K562 (cell line): ENCODE results near the gene RNF224. TPM values are rescaled to one million over a fixed set of nuclear protein-coding genes. Genes with fewer than 3 reads are reported as not detected.
A peak's percentile ranks its signal among the peaks of the same experiment; 100 is the strongest.

Experiments used
- ARNT ChIP-seq, 2 experiments: fragments of 450-650 bp; IDR thresholded peaks; 2 replicates each; pipeline ENCODE4 v1.6.1; 2016; ENCODE audit warnings: mild to moderate bottlenecking in 1 of 2
- ATF1 ChIP-seq, 2 experiments: fragments of 450-650 bp in 1 of 2; IDR thresholded peaks; 2 replicates each; pipeline ENCODE4 v1.6.1; 2016; ENCODE audit warnings: missing compliant biosample characterization in 1 of 2, missing genetic modification characterization in 1 of 2
- FOSL1 ChIP-seq: fragments of 200-800 bp; sonication (Bioruptor generic); conservative IDR thresholded peaks from 2 replicates; pipeline ENCODE4 v1.6.1; 2016; ENCODE audit warnings: missing genetic modification characterization, missing compliant biosample characterization
- FOXA3 ChIP-seq, 2 experiments: fragments of 450-650 bp in 1 of 2; sonication (generic) in 1 of 2; formaldehyde crosslinking; IDR thresholded peaks in 1 of 2; conservative IDR thresholded peaks in 1 of 2; 2 replicates each; pipeline versions ENCODE4 v1.4.0 to v1.8.0; 2020 to 2022; ENCODE audit warnings: mild to moderate bottlenecking in 2 of 2, missing genetic modification reagents in 1 of 2
- FOXJ2 ChIP-seq: fragments of 200-800 bp; sonication (Bioruptor generic); IDR thresholded peaks from 2 replicates; pipeline ENCODE4 v1.6.1; 2016; ENCODE audit warnings: missing genetic modification characterization, missing compliant biosample characterization
- HDAC8 ChIP-seq: fragments of 450-650 bp; IDR thresholded peaks from 2 replicates; pipeline ENCODE4 v1.6.1; 2016; ENCODE audit warnings: mild to moderate bottlenecking, missing genetic modification characterization, moderate library complexity, missing compliant biosample characterization
- JUNB ChIP-seq: fragments of 450-650 bp; formaldehyde crosslinking; conservative IDR thresholded peaks from 2 replicates; pipeline ENCODE4 v1.4.0; 2020; ENCODE audit warnings: mild to moderate bottlenecking
- MIER1 ChIP-seq: fragments of 450-650 bp; IDR thresholded peaks from 2 replicates; pipeline ENCODE4 v1.6.1; 2016; ENCODE audit warnings: antibody characterized with exemption, mild to moderate bottlenecking, low read depth
- NCOA2 ChIP-seq, 2 experiments: fragments of 450-650 bp; IDR thresholded peaks; 2 replicates each; pipeline ENCODE4 v1.6.1; 2018; ENCODE audit warnings: mild to moderate bottlenecking in 2 of 2, moderate library complexity in 1 of 2; ENCODE audit not compliant: partially characterized antibody in 2 of 2
- NUFIP1 ChIP-seq: fragments of 450-650 bp; IDR thresholded peaks from 2 replicates; pipeline ENCODE4 v1.6.1; 2018; ENCODE audit not compliant: partially characterized antibody
- PHB2 ChIP-seq: fragments of 450-650 bp; IDR thresholded peaks from 2 replicates; pipeline ENCODE4 v1.6.1; 2017; ENCODE audit warnings: low read depth
- POLR2H ChIP-seq: IDR thresholded peaks from 2 replicates; pipeline ENCODE4 v1.6.1; 2016; ENCODE audit warnings: missing genetic modification characterization, low read depth, mild to moderate bottlenecking, control low read depth, missing compliant biosample characterization, moderate library complexity
- PURB ChIP-seq: sonication (generic); formaldehyde crosslinking; IDR thresholded peaks from 2 replicates; pipeline ENCODE4 v1.9.0; 2021; ENCODE audit warnings: low read depth, mild to moderate bottlenecking, missing genetic modification reagents
- U2AF1 ChIP-seq: fragments of 200-400 bp; formaldehyde crosslinking; optimal IDR thresholded peaks from 2 replicates; pipeline ENCODE3; 2017; ENCODE audit warnings: mild to moderate bottlenecking, low read depth, low read length, moderate library complexity
- XRCC3 ChIP-seq: fragments of 450-650 bp; IDR thresholded peaks from 2 replicates; pipeline ENCODE4 v1.6.1; 2017; ENCODE audit warnings: mild to moderate bottlenecking, moderate library complexity
- ZKSCAN1 ChIP-seq: fragments of 150-350 bp; IDR thresholded peaks from 2 replicates; pipeline ENCODE4 v1.6.1; 2016; ENCODE audit warnings: low read depth, low read length
- ZNF174 ChIP-seq: fragments of 250-450 bp; sonication (Bioruptor Pico); IDR thresholded peaks from 2 replicates; pipeline ENCODE4 v1.4.0; 2020; ENCODE audit warnings: mild to moderate bottlenecking
- ZNF589 ChIP-seq: fragments of 200-800 bp; sonication (Bioruptor generic); IDR thresholded peaks from 2 replicates; pipeline ENCODE4 v1.6.1; 2016; ENCODE audit warnings: low read depth, missing genetic modification characterization, missing compliant biosample characterization
- polyA plus RNA-seq, 8 experiments: library from polyadenylated mRNA; depleted of rRNA in 4 of 8; stranded (reverse) in 5 of 8; unstranded in 3 of 8; fragments of >200 nt; fragmentation: Nextera tagmentation in 2 of 8; fragmentation: Illumina TruSeq in 1 of 8; extraction: Ambion mirVana in 2 of 8; extraction: Trizol in 1 of 8; gene quantifications; 2 replicates each; pipeline versions ENCODE4 v1.2.1 to v1.2.3, GENCODE V29; 2011 to 2014; ENCODE audit warnings: inconsistent platforms in 1 of 8, missing spikeins in 1 of 8
- total RNA-seq, 7 experiments: library from RNA; depleted of rRNA in 6 of 7; stranded (reverse); fragments of >200 nt in 6 of 7; fragmentation: Illumina TruSeq in 2 of 7; extraction: Trizol in 2 of 7; gene quantifications; 2 replicates each; pipeline versions ENCODE4 v1.2.1 to v1.2.3, GENCODE V29; 2011 to 2021; ENCODE audit warnings: low replicate concordance in 1 of 7
- TF ChIP-seq, protein P1 (sequence below): fragments of 450-650 bp; IDR thresholded peaks from 2 replicates; pipeline ENCODE4 v1.6.1; 2016; ENCODE audit warnings: low read depth
- TF ChIP-seq, protein P2 (sequence below): fragments of 450-650 bp; formaldehyde crosslinking; IDR thresholded peaks from 2 replicates; pipeline ENCODE4 v1.4.0; 2020; ENCODE audit warnings: mild to moderate bottlenecking, moderate library complexity

RNF224 gene
- total and polyA plus RNA-seq, 9 of the 15 experiments (the other 6 are each of a cell fraction or from before 2014, with no cell fraction given): not detected

DNA sequence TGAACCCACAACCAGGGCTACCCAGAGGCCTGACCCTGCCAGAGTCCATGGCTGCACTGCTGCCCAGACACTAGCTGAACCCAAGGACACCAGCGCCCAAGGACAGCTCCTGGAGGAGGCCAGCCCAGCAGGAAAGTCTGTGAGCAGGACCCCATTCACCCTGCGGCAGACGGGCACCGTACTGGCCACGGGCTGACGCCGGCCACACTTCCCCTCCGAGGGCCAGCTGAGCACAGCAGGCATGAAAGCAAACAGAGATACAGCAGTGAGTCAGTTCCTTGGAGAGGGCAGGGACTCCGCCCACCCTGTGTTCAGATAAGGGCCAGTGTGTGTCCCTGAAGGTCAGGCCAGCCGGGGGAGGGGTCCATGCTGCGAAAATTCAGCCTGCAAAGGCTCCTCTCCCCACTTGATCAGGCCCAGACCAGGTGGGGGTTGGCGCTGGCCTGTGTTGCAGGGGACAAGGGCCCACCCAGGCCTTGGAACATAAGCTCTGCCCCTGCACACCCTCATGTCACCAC, 8.5 kb upstream of the RNF224 start (continued):
- TF ChIP-seq, protein P1, sequence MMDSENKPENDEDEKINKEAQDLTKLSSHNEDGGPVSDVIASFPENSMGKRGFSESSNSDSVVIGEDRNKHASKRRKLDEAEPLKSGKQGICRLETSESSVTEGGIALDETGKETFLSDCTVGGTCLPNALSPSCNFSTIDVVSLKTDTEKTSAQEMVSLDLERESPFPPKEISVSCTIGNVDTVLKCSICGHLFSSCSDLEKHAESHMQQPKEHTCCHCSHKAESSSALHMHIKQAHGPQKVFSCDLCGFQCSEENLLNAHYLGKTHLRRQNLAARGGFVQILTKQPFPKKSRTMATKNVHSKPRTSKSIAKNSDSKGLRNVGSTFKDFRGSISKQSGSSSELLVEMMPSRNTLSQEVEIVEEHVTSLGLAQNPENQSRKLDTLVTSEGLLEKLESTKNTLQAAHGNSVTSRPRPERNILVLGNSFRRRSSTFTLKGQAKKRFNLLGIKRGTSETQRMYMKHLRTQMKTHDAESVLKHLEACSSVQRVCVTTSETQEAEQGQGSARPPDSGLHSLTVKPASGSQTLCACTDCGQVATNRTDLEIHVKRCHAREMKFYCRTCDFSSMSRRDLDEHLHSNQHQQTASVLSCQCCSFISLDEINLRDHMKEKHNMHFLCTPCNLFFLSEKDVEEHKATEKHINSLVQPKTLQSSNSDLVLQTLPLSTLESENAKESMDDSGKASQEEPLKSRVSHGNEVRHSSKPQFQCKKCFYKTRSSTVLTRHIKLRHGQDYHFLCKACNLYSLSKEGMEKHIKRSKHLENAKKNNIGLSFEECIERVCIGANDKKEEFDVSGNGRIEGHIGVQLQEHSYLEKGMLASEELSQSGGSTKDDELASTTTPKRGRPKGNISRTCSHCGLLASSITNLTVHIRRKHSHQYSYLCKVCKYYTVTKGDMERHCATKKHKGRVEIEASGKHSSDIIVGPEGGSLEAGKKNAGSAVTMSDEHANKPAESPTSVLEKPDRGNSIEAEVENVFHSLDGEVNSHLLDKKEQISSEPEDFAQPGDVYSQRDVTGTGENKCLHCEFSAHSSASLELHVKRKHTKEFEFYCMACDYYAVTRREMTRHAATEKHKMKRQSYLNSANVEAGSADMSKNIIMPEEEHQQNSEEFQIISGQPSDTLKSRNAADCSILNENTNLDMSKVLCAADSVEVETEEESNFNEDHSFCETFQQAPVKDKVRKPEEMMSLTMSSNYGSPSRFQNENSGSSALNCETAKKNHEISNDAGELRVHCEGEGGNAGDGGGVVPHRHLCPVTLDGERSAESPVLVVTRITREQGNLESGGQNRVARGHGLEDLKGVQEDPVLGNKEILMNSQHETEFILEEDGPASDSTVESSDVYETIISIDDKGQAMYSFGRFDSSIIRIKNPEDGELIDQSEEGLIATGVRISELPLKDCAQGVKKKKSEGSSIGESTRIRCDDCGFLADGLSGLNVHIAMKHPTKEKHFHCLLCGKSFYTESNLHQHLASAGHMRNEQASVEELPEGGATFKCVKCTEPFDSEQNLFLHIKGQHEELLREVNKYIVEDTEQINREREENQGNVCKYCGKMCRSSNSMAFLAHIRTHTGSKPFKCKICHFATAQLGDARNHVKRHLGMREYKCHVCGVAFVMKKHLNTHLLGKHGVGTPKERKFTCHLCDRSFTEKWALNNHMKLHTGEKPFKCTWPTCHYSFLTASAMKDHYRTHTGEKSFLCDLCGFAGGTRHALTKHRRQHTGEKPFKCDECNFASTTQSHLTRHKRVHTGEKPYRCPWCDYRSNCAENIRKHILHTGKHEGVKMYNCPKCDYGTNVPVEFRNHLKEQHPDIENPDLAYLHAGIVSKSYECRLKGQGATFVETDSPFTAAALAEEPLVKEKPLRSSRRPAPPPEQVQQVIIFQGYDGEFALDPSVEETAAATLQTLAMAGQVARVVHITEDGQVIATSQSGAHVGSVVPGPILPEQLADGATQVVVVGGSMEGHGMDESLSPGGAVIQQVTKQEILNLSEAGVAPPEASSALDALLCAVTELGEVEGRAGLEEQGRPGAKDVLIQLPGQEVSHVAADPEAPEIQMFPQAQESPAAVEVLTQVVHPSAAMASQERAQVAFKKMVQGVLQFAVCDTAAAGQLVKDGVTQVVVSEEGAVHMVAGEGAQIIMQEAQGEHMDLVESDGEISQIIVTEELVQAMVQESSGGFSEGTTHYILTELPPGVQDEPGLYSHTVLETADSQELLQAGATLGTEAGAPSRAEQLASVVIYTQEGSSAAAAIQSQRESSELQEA: no peak; the same call in 1 of the 2 replicates
- no peak for TF ChIP-seq PURB (CRISPR knock-in tag)
- TF ChIP-seq U2AF1: no peak
- peak; percentile 56; the same call in 1 of the 2 replicates for TF ChIP-seq ZNF589 (CRISPR knock-in tag)
- TF ChIP-seq FOSL1 (tag): peak; percentile 91
- TF ChIP-seq JUNB (CRISPR knock-in tag): no peak
- TF ChIP-seq POLR2H (tag): no peak
- TF ChIP-seq, protein P2, sequence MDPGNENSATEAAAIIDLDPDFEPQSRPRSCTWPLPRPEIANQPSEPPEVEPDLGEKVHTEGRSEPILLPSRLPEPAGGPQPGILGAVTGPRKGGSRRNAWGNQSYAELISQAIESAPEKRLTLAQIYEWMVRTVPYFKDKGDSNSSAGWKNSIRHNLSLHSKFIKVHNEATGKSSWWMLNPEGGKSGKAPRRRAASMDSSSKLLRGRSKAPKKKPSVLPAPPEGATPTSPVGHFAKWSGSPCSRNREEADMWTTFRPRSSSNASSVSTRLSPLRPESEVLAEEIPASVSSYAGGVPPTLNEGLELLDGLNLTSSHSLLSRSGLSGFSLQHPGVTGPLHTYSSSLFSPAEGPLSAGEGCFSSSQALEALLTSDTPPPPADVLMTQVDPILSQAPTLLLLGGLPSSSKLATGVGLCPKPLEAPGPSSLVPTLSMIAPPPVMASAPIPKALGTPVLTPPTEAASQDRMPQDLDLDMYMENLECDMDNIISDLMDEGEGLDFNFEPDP (CRISPR knock-in tag): peak; percentile 81; the same call in 1 of the 2 replicates
- no peak for TF ChIP-seq PHB2
- peak; percentile 58; the same call in 1 of the 2 replicates for TF ChIP-seq HDAC8 (tag)
- no peak for TF ChIP-seq MIER1
- no peak for TF ChIP-seq ZNF174 (CRISPR knock-in tag)
- TF ChIP-seq ARNT (IDR thresholded peaks at IDR 0.05): no peak
- TF ChIP-seq XRCC3: no peak
- no peak for TF ChIP-seq FOXJ2
- TF ChIP-seq NCOA2 (IDR thresholded peaks at IDR 0.05; ENCODE audit: partially characterized antibody in 2 of 2): no peak
- TF ChIP-seq FOXA3 (CRISPR knock-in tag; conservative IDR thresholded peaks at IDR 0.05 in 1 of 2, IDR thresholded peaks at IDR 0.05 in 1 of 2): peak in 1 of 2 experiments; percentile 94; a peak in 2 of 4 replicates
- TF ChIP-seq NUFIP1: no peak
- TF ChIP-seq ZKSCAN1: 0 out of 2 replicates have a peak, but pooled peaks have one; percentile 57
- TF ChIP-seq ATF1 (CRISPR knock-in tag; IDR thresholded peaks at IDR 0.05): no peak
- TF ChIP-seq ATF1 (tag; IDR thresholded peaks at IDR 0.05): peak; percentile 57
